Tibial artery (tissue), 4 donors: ENCODE measurements around the gene ARHGAP9.
A peak's percentile ranks its signal among the peaks of the same experiment; 100 is the strongest.

ENCODE experiments used
- DNase-seq, 2 donors: peaks; one replicate each; pipeline ENCODE4 v3.0.0-alpha.2; 2019
- H3K27ac ChIP-seq, 2 donors: fragments of 200-600 bp; sonication (generic) in 1 of 2; 1 replicate in 1 of 2; 2 replicates in 1 of 2; pipeline ENCODE4 v1.5.1; 2018 to 2019; ENCODE audit warnings: mild to moderate bottlenecking in 1 of 2
- H3K27me3 ChIP-seq, 2 donors: fragments of 200-600 bp; sonication (generic) in 1 of 2; one replicate each; pipeline versions ENCODE4 v1.5.1 to v1.6.0; 2016 to 2019
- H3K36me3 ChIP-seq, 3 donors: fragments of 200-600 bp; sonication (generic) in 2 of 3; one replicate each; pipeline ENCODE4 v1.5.1; 2016 to 2019; ENCODE audit warnings: mild to moderate bottlenecking in 2 of 3
- H3K4me1 ChIP-seq, 4 donors: fragments of 200-600 bp; sonication (generic) in 2 of 4; 1 replicate in 3 of 4; 2 replicates in 1 of 4; pipeline ENCODE4 v1.5.1; 2016 to 2019
- H3K4me3 ChIP-seq, 2 donors: fragments of 200-600 bp; sonication (generic) in 1 of 2; 1 replicate in 1 of 2; 2 replicates in 1 of 2; pipeline ENCODE4 v1.5.1; 2018 to 2019; ENCODE audit warnings: mild to moderate bottlenecking in 2 of 2
- H3K9me3 ChIP-seq, 3 donors: fragments of 200-600 bp; sonication (generic) in 1 of 3; one replicate each; pipeline ENCODE4 v1.5.1; 2016 to 2019
- intact Hi-C: fragments of 100-400 bp; cut with DNase I; formaldehyde crosslinking; loops from one replicate; pipeline ENCODE4 v1.15.0; 2023; ENCODE audit warnings: low total_unique reads
- TF ChIP-seq, protein P1 (sequence below), 2 experiments: fragments of 200-600 bp in 1 of 2; fragments of 450-650 bp in 1 of 2; IDR thresholded peaks; one replicate each; pipeline ENCODE4 v1.5.1; 2017 to 2019; ENCODE audit warnings: antibody characterized with exemption in 2 of 2, mild to moderate bottlenecking in 1 of 2, moderate library complexity in 1 of 2

ARHGAP9 gene

DNA sequence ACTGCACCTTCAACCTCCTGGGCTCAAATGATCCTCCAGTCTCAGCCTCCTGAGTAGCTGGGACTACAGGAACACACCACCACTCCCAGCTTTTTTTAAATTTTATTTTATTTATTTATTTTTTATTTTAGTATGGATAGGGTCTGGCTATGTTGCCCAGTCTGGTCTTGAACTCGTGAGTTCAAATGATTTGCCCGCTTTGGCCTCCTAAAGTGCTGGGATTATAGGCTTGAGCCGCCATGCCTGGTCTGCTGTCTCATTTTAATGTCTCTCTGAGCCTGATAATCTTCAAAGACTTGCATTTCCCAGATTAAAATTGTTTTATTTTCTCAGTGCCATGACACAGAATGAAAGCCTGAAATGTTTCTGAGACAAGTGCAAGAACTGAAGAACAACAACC is 46.3 kb downstream of the ARHGAP9 start:
- Histone ChIP-seq H3K36me3 (no peaks in the 10 kb centered on the region), H3K4me1 (peaks cover 0 to 12% (median 11%) of the 10 kb centered on the region in 4 donors), H3K4me3 (no peak overlapping the region), H3K9me3 (no peaks in the 10 kb centered on the region), H3K27ac (no peak overlapping the region), H3K27me3 (no peaks in the 10 kb centered on the region)
- no peak for DNase-seq
- intact Hi-C loops, result no loop called here
- TF ChIP-seq, protein P1, sequence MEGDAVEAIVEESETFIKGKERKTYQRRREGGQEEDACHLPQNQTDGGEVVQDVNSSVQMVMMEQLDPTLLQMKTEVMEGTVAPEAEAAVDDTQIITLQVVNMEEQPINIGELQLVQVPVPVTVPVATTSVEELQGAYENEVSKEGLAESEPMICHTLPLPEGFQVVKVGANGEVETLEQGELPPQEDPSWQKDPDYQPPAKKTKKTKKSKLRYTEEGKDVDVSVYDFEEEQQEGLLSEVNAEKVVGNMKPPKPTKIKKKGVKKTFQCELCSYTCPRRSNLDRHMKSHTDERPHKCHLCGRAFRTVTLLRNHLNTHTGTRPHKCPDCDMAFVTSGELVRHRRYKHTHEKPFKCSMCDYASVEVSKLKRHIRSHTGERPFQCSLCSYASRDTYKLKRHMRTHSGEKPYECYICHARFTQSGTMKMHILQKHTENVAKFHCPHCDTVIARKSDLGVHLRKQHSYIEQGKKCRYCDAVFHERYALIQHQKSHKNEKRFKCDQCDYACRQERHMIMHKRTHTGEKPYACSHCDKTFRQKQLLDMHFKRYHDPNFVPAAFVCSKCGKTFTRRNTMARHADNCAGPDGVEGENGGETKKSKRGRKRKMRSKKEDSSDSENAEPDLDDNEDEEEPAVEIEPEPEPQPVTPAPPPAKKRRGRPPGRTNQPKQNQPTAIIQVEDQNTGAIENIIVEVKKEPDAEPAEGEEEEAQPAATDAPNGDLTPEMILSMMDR (IDR thresholded peaks at IDR 0.05), result no peak

DNA sequence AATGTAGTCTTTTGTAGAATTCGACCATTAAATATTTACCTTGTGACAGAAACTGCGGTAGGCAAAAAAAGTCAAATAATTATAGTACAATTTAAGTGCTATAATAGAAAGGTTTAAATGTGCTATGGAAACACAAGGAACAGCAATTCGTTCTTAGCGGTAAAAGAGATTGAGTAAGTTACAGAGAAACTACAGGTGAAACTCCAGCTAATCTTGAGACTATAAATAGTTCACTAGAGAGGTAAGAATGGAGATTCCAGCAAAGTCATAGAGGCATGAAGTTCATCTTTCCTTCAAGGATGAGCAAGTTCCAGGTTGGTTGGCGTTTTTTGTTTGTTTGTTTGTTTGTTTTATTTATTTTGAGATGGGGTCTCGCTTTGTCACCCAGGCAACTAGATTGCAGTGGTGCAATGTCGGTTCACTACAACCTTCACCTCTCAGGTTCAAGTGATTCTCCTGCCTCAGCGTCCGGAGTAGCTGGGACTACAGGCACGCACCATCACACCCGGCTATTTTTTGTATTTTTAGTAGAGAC is 47.9 kb downstream of the ARHGAP9 start:
- intact Hi-C loops, result no loop called here
- H3K4me3 ChIP-seq, result peak overlapping the region; percentile 76 to 93
- DNase-seq, result no peak

DNA sequence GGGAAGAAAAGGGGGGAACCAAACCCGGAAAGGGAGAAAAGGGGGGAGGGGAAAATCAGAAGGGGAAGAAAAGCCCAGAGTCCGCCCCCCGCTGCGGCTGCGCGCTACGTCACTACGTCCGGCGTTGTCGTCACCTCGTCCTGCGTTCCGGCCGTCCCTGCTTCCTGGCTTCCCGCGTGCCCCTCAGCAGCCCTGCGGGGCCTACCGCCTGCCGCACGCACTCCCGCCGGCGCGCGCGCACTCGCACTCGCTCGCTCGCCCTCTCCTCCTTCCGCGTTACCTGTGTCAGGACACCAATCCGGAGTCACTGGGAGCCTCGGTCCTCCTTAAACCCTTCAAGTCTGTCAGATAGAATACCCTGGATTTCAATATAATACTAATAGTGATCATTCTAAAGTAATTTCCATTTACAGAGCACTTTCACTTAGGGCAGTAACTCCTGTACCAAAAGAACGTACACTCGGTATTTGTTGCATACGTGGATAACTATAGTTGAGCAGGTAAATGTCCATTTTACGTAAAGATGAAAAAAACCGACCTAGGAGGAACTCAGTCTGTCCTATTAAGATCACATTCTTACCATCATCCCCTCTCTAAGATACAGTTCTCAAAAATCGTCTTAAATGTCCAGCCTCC is 48.6 kb downstream of the ARHGAP9 start, which contains the start of gene R3HDM2:
Gene R3HDM2, minus strand, starts transcription at position 113 of the 636 bp plus-strand sequence. CDS start 120,615 bp downstream, outside the sequence.
- H3K9me3 ChIP-seq, result no peaks in the 10 kb centered on the region
- peaks cover 0 to 15% (median 11%) of the 10 kb centered on the region in 4 donors for H3K4me1 ChIP-seq
- intact Hi-C loops, result no loop called here
- no peaks in the 10 kb centered on the region for H3K36me3 ChIP-seq
- TF ChIP-seq, protein P1 (IDR thresholded peaks at IDR 0.05), result no peak
- no peaks in the 10 kb centered on the region for H3K27me3 ChIP-seq
- DNase-seq, result peak; percentile 90 to 97
- H3K4me3 ChIP-seq, result peak within 1 kb of the TSS; percentile 76 to 93
- peak within 1 kb of the TSS; percentile 97 to 99 for H3K27ac ChIP-seq

More for the DNA sequence above, 47.9 kb downstream of the ARHGAP9 start:
- no peaks in the 10 kb centered on the region for H3K36me3 ChIP-seq
- H3K4me1 ChIP-seq, result peaks cover 0 to 15% (median 11%) of the 10 kb centered on the region in 4 donors
- H3K9me3 ChIP-seq, result no peaks in the 10 kb centered on the region
- H3K27me3 ChIP-seq, result no peaks in the 10 kb centered on the region
- peak overlapping the region; percentile 97 to 99 for H3K27ac ChIP-seq
- TF ChIP-seq, protein P1 (IDR thresholded peaks at IDR 0.05), result no peak

DNA sequence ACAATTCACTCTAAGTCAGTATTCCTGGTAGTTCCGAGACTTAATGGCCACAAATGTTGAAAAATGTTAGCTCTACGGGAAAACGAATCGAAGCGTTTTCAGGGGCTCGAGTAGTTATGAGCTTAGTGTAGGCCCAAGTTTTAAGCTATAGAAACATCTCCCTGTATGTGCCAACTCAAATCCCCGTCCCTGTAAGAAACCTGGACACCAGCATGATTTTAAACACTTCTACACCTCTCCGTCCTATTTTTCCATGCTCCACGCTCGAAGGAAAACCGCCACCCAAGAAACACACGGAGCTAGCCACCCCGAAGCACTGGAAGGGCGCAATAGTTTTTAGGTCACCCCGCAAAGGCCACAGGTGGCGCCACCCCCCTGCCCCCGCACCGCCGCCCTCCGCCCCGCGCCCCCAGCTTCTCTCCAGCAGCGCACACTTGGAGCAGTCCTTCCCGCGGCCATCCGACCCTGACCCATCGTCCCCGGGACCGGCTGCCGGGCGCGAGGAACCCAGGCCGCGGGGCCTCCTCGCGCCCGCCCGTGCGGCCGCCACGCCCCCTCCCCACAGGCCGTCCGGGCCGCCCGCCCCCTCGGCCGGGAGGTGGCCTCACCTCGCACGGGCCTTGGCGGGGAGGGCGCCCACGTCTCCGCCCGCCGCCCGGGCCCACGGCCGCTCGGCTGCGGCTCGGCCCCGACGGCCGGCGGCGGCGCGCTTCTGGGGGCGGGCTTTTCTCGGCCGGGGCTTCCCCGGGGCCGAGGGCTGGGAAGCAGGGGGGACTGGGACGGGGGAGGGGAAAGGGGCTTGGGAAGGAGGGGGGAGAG is 49.3 kb downstream of the ARHGAP9 start:
- DNase-seq, result peak; percentile 30 to 73
- peak overlapping the region; percentile 97 to 99 for H3K27ac ChIP-seq
- H3K9me3 ChIP-seq, result no peaks in the 10 kb centered on the region
- TF ChIP-seq, protein P1 (IDR thresholded peaks at IDR 0.05), result no peak
- H3K4me3 ChIP-seq, result peak overlapping the region; percentile 76 to 93
- H3K36me3 ChIP-seq, result peaks cover 0 to 5% (median 0%) of the 10 kb centered on the region in 3 donors
- no peaks in the 10 kb centered on the region for H3K27me3 ChIP-seq
- intact Hi-C loops, result no loop called here
- peaks cover 0 to 15% (median 11%) of the 10 kb centered on the region in 4 donors for H3K4me1 ChIP-seq

DNA sequence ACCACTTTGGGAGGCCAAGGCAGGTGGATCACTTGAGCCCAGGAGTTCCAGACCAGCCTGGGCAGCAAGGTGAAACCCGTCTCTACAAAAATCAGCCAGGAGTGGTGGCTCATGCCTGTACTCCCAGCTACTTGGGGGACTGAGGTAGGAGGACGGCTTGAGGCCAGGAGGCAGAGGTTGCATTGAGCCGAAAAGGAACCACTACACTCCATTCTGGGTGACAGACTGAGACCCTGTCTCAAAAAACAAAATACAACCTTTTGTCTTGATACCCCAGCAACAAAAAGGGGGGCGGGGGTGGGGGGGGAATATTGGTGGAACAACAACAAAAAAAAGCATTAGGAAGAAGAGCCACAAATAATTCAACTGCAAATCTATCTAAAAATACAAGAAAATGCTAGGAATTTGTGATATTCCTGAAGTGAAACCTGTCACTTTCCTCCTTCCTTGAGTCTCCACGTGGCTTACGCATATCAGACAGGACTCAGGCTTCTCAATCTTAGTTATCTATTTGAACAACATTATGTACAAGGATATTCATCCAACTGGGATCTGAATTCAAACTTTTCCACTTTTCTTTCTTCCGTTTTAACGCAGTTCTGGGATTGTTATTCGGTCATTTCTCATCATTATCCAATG is 50.1 kb downstream of the ARHGAP9 start:
- TF ChIP-seq, protein P1 (IDR thresholded peaks at IDR 0.05), result no peak
- DNase-seq, result no peak
- H3K27me3 ChIP-seq, result no peaks in the 10 kb centered on the region
- H3K4me3 ChIP-seq, result peak overlapping the region; percentile 76 to 93
- H3K27ac ChIP-seq, result peak overlapping the region; percentile 97 to 99
- peaks cover 0 to 15% (median 11%) of the 10 kb centered on the region in 4 donors for H3K4me1 ChIP-seq
- intact Hi-C loops, result no loop called here
- H3K36me3 ChIP-seq, result peaks cover 0 to 5% (median 0%) of the 10 kb centered on the region in 3 donors
- no peaks in the 10 kb centered on the region for H3K9me3 ChIP-seq
